Stromal cell of bone marrow (primary cell): ENCODE results near the gene AMBRA1.
"Not testable (repeated sequence)": the region's sequence is repeated elsewhere in the genome, so short reads cannot be mapped to it uniquely, and the experiment has no call there.

Experiments used
- DNase-seq: peaks from one replicate; pipeline ENCODE4 v3.0.0-alpha.2; 2012; ENCODE audit warnings: low read depth

AMBRA1 gene

GRCh38 chr11:46381819-46382645 is 211.8 kb downstream of the AMBRA1 start:
- DNase-seq, result no peak

GRCh38 chr11:46381048-46381818 is 212.6 kb downstream of the AMBRA1 start, which contains the start of gene MDK:
MDK (plus strand) TSS chr11:46381669; CDS start chr11:46382058, 389 bp downstream.
- DNase-seq, result no peak

- DNase-seq, result no peak
Observed at GRCh38 chr11:46380340-46381047, 213.3 kb downstream of the AMBRA1 start.

DNA sequence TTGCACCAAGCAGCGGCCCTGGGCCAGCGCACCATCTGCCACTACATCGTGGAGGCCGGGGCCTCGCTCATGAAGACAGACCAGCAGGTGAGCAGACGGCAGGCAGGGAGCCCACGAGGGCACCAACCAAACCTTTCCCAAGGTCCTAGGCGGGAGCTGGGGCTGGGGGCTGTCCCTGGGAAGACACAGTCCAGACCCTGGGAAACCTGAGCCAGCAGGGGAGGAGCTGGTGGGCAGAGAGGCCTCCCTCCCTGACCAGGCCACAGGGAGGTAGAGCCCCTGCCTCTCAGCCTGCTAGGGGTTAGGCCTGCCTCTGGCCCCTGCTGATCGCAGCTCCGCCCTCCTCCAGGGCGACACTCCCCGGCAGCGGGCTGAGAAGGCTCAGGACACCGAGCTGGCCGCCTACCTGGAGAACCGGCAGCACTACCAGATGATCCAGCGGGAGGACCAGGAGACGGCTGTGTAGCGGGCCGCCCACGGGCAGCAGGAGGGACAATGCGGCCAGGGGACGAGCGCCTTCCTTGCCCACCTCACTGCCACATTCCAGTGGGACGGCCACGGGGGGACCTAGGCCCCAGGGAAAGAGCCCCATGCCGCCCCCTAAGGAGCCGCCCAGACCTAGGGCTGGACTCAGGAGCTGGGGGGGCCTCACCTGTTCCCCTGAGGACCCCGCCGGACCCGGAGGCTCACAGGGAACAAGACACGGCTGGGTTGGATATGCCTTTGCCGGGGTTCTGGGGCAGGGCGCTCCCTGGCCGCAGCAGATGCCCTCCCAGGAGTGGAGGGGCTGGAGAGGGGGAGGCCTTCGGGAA is 214.1 kb downstream of the AMBRA1 start:
- DNase-seq, result not testable (repeated sequence)

GRCh38 chr11:46378811-46379481 is 214.9 kb downstream of the AMBRA1 start:
- DNase-seq, result no peak

DNA sequence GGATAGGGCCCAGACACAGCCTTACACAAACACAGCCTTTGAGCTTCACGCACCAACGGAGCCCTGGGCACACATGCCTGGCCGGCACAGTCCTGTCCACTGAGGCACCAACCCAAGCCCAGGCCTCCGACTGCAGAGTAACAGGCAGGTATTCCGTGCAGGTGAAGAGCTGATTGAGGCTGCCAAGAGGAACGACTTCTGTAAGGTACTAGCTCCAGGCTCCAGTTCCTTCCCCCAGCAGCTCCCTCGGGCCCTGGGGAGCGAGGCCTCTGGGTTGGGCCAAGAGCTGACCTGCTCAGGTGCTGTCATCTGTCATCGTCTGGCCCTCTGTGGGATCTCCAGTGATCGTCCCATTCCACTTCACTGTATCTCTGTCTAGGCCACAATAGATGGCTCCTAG is 215.5 kb downstream of the AMBRA1 start:
- no peak for DNase-seq

DNA sequence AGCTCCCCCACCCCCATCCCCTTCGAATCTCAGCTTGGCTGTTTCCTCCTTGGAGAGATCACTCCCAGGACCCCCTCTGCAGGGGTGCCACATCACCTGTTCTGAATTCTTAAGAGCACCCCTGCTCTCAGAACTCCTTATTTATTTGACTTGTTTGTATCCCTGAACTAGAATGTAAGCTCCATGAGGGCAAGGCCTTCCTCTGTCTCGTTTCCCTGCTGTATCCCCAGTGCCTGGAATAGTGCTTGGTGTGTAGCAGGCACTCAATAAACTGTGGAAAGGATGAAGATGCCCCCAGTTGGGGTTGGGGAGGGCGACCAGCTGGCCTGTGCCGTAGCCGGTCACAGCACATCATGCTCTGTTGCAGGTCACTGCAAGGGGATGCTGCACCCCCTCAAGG is 216.0 kb downstream of the AMBRA1 start:
- DNase-seq, result no peak

- no peak for DNase-seq
Observed at GRCh38 chr11:46377290-46377689, 216.5 kb downstream of the AMBRA1 start.

GRCh38 chr11:46376258-46377050 is 217.4 kb downstream of the AMBRA1 start:
- DNase-seq, result no peak

GRCh38 chr11:46375392-46376101 is 218.3 kb downstream of the AMBRA1 start:
- DNase-seq, result no peak

GRCh38 chr11:46374815-46375214 is 219.0 kb downstream of the AMBRA1 start:
- no peak for DNase-seq

GRCh38 chr11:46373787-46374740 is 219.8 kb downstream of the AMBRA1 start:
- no peak for DNase-seq

- DNase-seq, result not testable (repeated sequence)
Observed at GRCh38 chr11:46372501-46372900, 221.3 kb downstream of the AMBRA1 start.

- DNase-seq, result no peak
Observed at GRCh38 chr11:46372086-46372485, 221.7 kb downstream of the AMBRA1 start.

- not testable (repeated sequence) for DNase-seq
Observed at GRCh38 chr11:46371262-46371661, 222.6 kb downstream of the AMBRA1 start.

DNA sequence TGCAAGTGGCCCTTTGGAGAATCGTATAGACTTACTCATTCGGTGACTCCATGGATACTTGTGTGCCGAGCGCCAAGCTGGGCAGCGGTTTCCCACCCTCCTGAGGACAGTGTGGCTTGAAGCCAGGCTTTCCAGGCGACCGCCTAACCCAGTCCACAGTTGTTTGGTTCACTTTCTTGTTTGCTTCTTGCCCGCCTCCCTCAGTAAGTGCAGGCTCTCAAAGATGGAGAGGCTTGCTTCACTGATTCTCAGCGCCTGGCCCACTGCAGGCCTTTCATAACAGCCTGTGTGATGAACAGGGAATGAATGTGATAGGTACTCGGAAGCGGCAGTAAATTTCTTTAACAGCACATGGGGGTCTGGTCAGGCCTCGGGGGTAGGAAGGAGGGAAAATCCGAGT is 223.6 kb downstream of the AMBRA1 start:
- no peak for DNase-seq

GRCh38 chr11:46369458-46370152 is 224.2 kb downstream of the AMBRA1 start:
- DNase-seq, result no peak

- DNase-seq, result no peak
Observed at GRCh38 chr11:46367916-46368267, 225.9 kb downstream of the AMBRA1 start.
